ENCODE results near the gene IGF2BP2.

DNA sequence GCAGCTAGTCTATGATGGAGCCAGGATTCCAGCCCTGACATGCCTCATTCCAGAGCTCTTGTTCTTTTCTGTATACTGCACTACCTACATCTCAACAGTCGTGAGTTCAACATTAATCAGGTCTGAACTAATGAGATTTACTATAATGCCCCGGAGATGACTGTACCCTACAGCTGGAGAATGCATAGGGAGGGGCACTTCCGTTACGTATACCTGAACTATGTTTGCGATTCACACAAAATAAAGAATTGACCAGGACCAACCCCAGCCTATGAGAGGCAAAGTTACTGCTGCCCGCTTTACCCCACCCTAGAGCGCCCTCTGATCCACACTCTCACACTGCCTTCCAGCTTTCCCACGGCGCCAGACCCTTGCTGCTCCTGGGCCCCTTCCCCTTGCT lies 97.0 kb downstream of the IGF2BP2 start:
- TF ChIP-seq, protein P1, sequence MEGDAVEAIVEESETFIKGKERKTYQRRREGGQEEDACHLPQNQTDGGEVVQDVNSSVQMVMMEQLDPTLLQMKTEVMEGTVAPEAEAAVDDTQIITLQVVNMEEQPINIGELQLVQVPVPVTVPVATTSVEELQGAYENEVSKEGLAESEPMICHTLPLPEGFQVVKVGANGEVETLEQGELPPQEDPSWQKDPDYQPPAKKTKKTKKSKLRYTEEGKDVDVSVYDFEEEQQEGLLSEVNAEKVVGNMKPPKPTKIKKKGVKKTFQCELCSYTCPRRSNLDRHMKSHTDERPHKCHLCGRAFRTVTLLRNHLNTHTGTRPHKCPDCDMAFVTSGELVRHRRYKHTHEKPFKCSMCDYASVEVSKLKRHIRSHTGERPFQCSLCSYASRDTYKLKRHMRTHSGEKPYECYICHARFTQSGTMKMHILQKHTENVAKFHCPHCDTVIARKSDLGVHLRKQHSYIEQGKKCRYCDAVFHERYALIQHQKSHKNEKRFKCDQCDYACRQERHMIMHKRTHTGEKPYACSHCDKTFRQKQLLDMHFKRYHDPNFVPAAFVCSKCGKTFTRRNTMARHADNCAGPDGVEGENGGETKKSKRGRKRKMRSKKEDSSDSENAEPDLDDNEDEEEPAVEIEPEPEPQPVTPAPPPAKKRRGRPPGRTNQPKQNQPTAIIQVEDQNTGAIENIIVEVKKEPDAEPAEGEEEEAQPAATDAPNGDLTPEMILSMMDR (IDR thresholded peaks at IDR 0.05 in 2 of 3, conservative IDR thresholded peaks at IDR 0.05 in 1 of 3; ENCODE audit: borderline replicate concordance in 1 of 3, insufficient read depth in 1 of 3, low read depth in 2 of 3, low read length in 2 of 3) = no peak
- TF ChIP-seq, protein P2, sequence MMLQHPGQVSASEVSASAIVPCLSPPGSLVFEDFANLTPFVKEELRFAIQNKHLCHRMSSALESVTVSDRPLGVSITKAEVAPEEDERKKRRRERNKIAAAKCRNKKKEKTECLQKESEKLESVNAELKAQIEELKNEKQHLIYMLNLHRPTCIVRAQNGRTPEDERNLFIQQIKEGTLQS (IDR thresholded peaks at IDR 0.05) = no peak
- no peak for TF ChIP-seq CEBPB (IDR thresholded peaks at IDR 0.05; ENCODE audit: low read depth)

Data from HCT116 (cell line).